Stimulated activated CD8-positive, alpha-beta memory T cell treated with anti-CD3 and anti-CD28 coated beads, Interleukin-12 subunit alpha, Interleukin-12 subunit beta, amount 100 ng/mL, for 1 hour (primary cell): ENCODE measurements around the gene ELOVL2.

Experiments
- DNase-seq: peaks from one replicate; pipeline ENCODE4 v3.0.0-alpha.2; 2020; ENCODE audit warnings: low read depth

Gene ELOVL2

DNA sequence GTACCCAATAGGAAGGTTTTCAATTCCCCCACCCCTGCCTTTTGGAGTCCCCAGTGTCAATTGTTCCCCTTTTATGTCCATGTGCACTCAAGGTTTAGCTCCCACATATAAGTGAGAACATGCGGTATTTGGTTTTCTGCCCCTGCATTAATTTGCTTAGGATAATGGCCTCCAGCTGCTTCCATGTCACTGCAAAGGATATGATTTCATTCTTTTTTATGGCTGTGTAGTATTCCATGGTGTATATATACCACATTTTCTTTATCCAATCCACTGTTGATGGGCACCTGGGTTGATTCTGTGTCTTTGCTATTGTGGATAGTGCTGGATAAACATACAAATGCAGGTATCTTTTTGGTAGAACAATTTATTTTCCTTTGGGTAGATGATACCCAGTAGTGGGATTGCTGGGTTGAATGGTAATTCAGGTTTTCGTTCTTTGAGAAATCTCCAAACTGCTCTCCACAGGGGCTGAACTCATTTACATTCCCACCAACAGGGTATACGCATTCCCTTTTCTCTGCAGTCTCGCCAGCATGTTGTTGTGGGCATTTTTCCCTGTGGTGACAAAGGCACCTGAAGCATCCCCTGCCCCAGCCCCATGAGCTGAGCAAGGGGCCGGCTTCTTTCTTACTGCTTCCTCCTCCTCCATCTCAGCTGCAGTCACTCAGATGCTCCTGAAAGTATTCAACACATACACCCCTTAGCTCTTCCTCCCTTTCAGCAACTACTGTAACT is 66.7 kb downstream of the ELOVL2 start:
- DNase-seq: no peak

DNA sequence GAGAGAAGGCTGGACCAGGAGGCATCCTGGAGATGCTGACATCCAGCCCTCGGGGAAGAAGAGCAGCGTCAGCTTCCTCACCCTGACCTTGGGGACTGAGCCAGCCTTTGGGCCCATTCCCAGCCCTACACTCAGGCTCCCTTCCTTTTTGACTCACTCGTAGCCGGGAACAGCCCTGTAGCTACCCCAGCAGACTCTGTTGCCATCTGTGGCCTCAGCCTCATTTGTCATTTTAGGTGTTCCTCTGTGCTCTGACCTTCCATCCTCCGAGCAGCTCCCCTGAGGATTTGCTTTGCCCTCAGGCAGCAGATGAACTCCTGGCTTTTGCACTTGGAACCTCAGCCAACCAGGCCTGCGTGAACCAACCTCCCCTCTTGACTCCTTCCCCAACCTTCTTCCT is 67.5 kb downstream of the ELOVL2 start:
- DNase-seq: no peak

DNA sequence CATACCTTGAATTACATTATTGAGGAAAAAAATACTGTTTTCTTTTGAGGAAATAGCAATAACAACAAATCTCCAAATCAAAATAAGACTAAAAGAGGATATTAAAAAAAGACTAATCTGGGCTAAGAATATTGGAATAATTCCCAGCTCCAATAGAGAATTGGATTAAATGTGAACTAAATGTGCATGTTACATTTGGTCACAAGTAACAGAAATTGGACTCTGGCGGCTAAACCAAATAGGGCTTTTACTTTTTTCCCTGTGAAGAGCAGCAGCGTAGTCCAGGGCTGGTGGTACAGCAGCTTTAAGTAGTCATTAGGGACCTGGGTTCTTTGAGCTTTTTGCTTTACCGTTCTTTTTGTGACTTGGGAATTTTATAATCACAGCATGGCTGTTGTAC is 71.9 kb downstream of the ELOVL2 start:
- no peak for DNase-seq

DNA sequence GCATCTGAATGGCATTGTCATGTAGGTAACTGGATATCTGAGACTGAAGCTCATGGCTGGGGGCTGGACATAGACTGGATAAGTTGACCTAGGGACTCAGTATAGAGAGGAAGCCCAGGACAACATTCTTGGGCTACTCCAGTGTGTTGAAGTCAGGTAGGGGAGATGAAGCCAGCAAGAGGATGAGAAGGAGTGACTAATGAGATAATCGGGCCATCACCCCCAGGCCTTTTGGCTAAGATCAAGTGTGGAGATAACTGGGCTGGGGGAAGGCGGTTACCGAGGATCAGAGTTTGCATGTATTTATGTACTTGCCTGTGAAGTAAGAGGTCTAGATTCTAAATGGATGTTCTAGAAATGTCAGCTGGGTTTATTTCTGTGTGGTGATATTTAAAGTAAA is 73.4 kb downstream of the ELOVL2 start:
- DNase-seq: no peak

DNA sequence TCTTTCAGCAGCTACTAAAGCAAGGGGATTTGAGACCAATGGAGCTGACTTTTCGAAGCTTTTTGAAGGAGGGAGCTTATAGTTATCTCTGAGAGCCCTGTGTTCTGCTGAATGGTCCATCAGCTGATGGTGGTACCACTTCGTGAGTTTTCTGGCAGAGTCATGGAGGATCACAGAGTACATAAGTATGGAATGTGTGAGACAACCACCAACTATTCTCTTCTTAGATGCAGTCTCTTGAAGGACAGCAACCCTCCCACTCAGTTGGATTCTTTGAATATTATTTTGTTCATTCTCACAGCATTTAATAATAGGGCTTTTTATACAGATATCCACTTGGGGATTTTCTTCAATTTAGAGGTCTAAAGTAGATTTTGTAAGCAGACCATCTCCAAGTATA is 75.3 kb downstream of the ELOVL2 start:
- DNase-seq: no peak

DNA sequence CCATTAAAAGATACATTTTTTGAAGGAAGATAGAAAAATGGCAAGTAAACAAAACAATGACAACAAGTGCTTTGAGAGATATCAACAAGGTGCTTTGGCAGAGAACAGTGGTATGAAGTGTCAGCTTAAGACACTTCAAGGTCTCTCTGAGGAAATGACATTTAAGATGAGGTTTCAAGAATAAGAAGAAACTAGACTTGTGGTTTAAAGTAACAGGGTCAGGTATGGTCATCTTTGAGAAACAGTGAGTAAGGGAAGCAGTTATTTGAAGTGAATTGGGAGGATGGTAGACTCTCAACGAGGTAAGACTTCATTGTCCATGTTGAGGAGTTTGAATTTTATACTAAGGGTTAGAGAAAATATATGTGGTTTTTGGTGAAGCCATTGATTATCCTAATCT is 79.4 kb downstream of the ELOVL2 start:
- no peak for DNase-seq

DNA sequence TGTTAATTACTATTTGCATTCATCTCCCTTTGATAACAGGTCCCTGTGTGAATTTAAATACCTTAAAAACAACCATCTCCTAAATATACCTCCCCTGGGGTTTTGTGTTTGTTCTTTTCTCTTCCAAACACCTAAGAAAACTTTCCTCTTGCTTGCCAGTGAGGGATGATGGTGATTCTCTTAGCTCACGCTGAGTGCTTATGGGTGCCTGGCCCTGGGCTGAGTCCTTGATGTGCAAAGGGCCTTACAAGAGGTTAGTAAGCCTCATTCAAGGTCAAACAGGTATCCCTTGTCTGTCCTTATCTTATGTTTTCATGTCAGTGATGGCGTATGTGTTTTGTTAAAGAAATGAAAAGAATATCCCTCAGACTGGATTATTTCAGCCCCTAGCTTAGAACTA is 81.0 kb downstream of the ELOVL2 start:
- DNase-seq: no peak

DNA sequence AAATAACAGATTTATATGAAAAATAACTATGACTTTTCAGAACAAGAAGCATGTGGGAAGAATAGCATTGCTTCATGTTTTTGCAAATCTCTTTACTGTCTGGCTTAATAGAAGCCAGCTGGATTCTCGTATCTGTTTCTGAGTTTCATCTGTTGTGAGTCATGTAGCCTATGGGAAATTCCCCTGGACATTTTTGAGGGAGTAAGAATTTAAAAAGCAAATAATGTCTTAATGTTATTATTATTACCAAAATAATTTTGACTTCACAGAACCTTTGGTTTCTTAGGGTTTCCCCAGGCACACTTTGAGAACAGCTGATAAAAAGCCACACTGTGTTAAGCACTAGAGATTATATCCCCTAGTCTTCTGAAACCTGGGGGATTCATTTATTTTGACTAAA is 81.4 kb downstream of the ELOVL2 start:
- no peak for DNase-seq

DNA sequence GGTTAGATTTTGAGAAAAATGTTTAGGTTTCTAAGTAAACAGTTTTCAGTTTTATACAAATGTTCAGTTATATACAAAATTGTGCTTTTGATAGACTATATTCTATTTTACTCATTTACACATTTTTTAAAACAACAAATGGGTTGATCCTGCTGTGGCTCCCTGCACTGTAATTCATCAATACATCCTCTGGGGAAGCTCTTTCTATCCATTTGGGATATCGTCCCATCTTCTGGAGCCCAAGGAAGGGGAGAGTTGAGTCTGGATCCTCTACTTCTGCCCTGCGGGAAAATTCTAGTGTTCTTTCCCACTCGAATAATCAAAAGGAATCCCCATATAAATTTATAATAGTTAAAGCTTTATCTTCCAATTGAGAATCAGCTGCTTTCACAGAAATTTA is 82.3 kb downstream of the ELOVL2 start:
- DNase-seq: no peak

DNA sequence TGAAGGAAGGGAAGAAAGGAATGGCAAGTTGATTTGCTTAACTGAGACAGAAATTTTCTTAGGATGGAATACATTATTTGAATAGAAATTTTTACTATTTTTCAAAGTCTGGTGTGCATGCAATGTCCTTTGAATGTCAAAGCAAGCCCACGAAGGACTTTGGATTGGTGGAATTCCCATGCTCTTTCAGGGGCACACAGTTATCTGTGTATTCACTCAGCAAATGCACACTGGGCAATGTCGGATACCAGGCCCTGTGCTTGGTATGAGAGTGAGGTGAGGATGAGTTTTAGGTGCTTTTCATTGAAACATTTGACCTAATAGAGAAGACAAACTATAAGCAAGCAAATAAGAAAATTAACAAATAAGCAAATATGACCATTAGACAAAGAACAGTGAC is 83.9 kb downstream of the ELOVL2 start:
- DNase-seq: no peak

DNA sequence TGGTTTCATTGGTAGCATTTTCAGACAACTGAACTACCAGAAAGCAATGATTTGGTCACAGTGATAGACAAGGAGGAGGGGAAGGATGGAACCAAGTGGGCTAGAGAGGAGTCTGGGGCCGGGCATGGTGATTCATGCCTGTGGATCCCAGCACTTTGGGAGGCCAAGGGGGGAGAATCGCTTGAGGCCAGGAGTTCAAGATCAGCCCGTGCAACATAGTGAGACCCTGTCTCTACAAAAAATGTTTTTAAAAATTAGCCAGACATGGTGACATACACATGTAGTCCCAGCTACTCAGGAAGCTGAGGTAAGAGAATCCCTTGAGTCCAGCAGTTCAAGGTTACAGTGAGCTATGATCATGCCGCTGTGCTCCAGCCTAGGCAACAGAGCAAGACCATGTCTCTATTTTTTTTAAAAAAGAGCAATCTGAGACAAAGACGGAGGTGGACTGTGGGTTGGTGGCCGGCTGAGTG is 86.7 kb downstream of the ELOVL2 start:
- DNase-seq: no peak

DNA sequence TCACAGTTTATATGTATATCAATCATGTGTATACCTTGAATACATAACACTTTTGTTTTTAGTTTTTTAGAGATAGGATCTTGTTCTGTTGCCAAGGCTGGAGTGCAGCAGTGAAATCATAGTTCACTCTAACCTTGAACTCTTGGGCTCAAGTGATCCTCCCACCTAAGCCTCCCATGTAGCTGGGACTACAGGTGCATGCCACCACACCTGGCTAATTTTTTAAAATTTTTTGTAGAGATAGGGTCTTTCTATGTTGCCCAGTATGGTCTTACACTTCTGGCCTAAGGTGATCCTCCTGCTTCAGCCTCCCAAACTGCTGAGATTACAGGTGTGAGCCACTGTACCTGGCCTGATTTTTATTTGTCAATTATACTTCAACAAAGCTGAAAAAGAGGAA is 87.3 kb downstream of the ELOVL2 start:
- DNase-seq: no peak

DNA sequence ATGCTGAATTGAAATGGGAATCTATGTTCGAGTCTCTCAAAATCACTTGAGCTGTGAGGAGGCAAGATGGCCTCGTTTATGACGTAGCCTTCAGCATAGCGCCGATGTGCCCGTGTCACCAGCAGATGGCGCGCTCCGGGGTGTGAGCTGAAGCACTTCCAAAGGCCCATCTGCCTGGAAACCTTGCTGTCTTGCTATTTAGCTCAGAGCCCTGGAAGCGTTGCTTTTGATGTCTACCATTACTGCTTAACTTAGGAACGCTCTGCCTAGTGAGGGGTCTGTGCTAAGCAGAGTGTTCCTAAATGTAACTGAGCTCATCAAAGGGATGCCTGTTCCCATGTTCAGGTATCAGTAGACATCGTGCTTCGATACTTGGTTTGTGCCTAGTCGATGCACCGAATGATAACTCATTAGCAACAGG is 89.5 kb downstream of the ELOVL2 start:
- DNase-seq: peak; percentile 25

DNA sequence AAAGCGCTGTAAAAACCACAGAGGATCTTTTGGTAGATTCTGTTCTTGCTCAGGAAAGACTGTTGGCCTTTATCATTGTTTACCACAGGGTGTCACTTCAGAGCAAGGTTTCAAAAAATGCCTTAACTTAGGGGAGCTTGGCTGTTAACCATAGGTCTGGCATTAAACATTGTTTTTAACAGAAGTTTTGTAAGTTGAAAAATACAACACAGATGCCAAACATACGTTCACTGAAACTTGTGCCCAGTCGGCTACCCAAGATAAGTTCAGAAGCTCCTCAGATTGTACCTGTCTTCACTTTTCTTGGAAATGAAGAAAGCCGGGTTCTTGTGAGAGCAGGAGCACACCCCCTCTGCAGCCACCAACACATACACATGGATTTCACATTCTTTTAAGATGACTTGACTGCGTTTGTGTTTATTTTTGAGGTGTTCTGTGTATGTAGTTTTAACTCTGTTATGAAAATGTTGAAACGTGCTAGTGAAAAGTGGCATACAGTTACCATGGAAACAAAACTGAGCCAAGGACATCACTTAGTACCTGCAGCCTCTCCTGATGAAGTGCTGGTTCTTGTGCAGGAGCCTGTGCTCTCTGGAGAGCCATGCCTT is 92.3 kb downstream of the ELOVL2 start:
- no peak for DNase-seq

DNA sequence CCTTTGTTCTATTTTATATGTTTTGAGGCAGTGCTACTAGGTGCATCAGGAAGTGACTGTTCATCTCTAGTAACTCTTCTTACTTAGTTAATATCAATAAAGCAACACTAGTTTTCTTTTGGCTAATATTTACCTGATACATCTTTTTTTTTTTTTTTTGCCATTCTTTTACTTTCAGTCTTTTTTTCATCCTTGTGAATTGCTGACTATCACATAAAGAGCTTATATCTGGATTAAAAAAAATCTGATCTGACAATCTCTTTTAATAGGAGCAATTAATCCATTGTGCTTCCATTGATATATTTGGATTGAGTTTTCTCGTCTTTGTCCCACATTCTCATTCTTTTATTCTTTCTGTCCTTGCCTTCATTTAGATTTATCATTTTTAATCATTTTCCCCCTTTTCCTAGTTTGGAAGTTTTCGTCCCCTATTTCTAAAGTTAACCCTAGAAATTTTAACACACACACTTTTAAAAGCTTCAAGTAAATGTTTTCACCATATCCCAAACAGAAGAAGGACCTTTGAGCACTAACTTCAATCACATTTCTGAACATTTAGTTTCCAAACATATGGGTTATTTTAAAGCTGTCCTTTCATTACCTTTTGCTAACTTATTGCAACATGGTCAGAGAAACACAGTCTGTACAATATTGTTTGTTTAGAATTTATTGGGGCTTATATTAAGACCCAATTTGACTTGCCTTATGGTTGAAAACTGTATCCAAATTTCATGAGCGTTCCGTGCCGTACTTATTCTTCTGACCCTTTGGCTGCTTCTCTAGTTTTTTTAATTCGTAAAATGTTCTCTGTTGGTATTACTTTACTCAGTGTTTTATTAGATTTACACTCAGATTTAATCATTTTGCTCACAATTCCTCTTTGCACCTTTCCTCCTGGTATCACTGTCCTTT is 94.3 kb downstream of the ELOVL2 start:
- DNase-seq: no peak

DNA sequence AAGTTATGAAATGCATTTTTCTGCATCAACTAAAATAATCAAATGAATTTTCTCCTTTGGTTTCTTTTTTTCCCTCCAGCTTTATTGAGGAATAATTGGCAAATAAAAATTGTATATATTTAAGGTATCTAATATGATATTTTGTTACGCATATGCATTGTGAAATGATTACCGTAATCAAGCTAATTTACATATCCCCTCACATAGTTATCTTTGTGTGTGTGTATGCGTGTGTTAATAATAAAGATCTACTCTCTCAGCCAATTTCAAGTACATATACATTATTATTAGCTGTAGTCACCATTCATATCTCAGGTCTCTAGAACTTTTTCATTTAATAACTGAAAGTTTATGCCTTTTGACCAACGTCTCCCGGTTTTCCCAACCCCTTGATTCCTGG is 96.1 kb downstream of the ELOVL2 start:
- DNase-seq: no peak

DNA sequence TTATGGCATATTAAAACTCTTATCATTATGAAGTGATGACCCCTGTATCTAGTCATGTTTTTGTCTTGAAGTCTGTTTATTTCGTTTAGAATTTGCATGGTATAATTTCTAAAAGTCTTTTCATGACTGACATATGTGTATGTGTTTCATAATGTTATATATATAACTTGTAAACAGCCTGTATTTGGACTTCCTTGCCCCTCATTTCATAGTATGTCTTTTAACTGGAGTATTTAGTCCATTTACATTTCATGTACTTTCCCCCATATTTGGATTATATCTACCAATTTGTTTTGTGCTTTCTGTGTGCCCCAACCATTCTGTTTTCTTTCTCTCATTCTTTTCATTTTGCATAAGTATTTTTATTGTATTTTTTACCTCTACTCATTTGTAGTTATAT is 98.3 kb downstream of the ELOVL2 start:
- no peak for DNase-seq

DNA sequence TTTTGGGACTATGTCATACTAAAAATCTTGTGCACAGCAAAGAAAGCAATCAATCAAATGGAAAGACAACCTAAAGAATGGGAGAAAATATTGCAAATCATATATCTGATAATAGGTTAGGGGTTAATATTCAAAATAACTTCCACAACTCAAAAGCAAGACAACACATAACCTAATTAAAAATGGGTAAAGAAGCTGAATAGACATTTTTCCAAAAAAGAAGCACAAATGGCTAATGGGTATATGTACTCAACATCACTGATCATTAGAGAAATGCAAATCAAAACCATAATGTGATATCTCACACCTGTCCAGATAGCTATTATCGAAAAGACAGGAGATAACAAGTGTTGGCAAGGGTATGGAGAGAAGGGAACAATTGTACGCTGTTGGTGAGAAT is 104.3 kb downstream of the ELOVL2 start:
- DNase-seq: no peak

DNA sequence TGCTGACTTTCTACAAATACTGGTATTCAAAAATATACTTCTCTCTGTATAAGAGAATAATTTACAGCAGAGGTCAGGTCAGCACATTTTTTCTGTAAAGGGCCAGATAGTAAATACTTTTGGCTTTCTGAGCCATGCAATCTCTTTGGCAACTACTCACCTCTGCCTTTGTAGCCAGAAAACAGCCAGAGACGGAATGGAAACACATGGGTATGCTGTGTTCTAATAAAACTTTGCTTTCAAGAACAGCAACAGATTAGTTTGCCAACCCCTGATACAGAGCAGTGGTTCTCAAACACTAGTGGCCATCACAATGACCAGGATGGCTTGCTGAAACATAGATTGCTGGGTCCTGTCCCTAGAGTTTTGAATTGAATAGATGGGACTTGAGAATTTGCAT is 111.0 kb downstream of the ELOVL2 start:
- no peak for DNase-seq
